CD4-positive, CD25-positive, alpha-beta regulatory T cell (primary cell): ENCODE data around the gene EMX2. TPM values are rescaled to one million over a fixed set of nuclear protein-coding genes. Genes with fewer than 3 reads are reported as not detected.
A peak's percentile ranks its signal among the peaks of the same experiment; 100 is the strongest.

Experiments used
- ATAC-seq, 2 donors: fragments of 150-1000 bp; cut with Tn5 transposase; one replicate each; pipeline ENCODE4 v1.10.0; 2021; ENCODE audit warnings: low read depth in 2 of 2, moderate number of reproducible peaks in 2 of 2, moderate library complexity in 1 of 2
- DNase-seq, 3 donors: peaks; one replicate each; pipeline versions ENCODE4 v3.0.0 to v3.0.0-alpha.2; 2012 to 2022; ENCODE audit warnings: mixed read lengths in 1 of 3
- H3K27ac ChIP-seq: one replicate; pipeline ENCODE4 v1.7.0; 2013; ENCODE audit warnings: mild to moderate bottlenecking, low read length; ENCODE audit not compliant: insufficient read depth, poor library complexity, severe bottlenecking
- H3K27me3 ChIP-seq: one replicate; pipeline ENCODE4 v1.7.0; 2013; ENCODE audit warnings: low read length; ENCODE audit not compliant: control insufficient read depth, insufficient read depth
- H3K36me3 ChIP-seq: one replicate; pipeline ENCODE4 v1.7.0; 2013; ENCODE audit warnings: mild to moderate bottlenecking, low read length, moderate library complexity; ENCODE audit not compliant: control insufficient read depth, insufficient read depth
- H3K4me1 ChIP-seq: 2 replicates; pipeline ENCODE4 v1.7.0; 2013; ENCODE audit warnings: mild to moderate bottlenecking, low read length; ENCODE audit not compliant: insufficient read depth, control insufficient read depth, poor library complexity, severe bottlenecking
- H3K4me3 ChIP-seq: one replicate; pipeline ENCODE4 v1.7.0; 2013; ENCODE audit warnings: low read depth, mild to moderate bottlenecking, low read length, moderate library complexity
- H3K9me3 ChIP-seq, 2 experiments: 1 replicate in 1 of 2; 2 replicates in 1 of 2; pipeline ENCODE4 v1.7.0; 2013; ENCODE audit warnings: low read length in 2 of 2, mild to moderate bottlenecking in 1 of 2, moderate library complexity in 1 of 2; ENCODE audit not compliant: control insufficient read depth in 2 of 2
- H3K27ac Mint-ChIP-seq, 3 donors: one replicate each; pipeline ENCODE4 v1.8.0; 2020 to 2022; ENCODE audit warnings: mild to moderate bottlenecking in 3 of 3, mixed read lengths in 3 of 3, moderate library complexity in 2 of 3
- H3K27me3 Mint-ChIP-seq: one replicate; pipeline ENCODE4 v1.8.0; 2022; ENCODE audit warnings: mild to moderate bottlenecking, mixed read lengths
- H3K36me3 Mint-ChIP-seq: one replicate; pipeline ENCODE4 v1.8.0; 2020; ENCODE audit warnings: mixed read lengths
- H3K4me1 Mint-ChIP-seq, 4 donors: one replicate each; pipeline ENCODE4 v1.8.0; 2020 to 2022; ENCODE audit warnings: mixed read lengths in 4 of 4, mild to moderate bottlenecking in 1 of 4
- H3K4me3 Mint-ChIP-seq, 4 donors: one replicate each; pipeline ENCODE4 v1.8.0; 2020 to 2022; ENCODE audit warnings: mild to moderate bottlenecking in 4 of 4, mixed read lengths in 4 of 4, moderate library complexity in 3 of 4
- H3K9me3 Mint-ChIP-seq, 7 donors: one replicate each; pipeline ENCODE4 v1.8.0; 2020 to 2022; ENCODE audit warnings: mixed read lengths in 7 of 7, mild to moderate bottlenecking in 3 of 7, moderate library complexity in 2 of 7
- polyA plus RNA-seq, 4 donors: library from polyadenylated mRNA; unstranded; fragments of 300-500 nt; fragmentation: Illumina TruSeq; gene quantifications; one replicate each; pipeline ENCODE4 v1.2.3, GENCODE V29; 2021
- total RNA-seq: library from RNA; stranded (reverse); gene quantifications from one replicate; pipeline ENCODE4 v1.2.3, GENCODE V29; 2022

EMX2 gene
- total and polyA plus RNA-seq, 5 donors from 2014 or later = not detected

DNA sequence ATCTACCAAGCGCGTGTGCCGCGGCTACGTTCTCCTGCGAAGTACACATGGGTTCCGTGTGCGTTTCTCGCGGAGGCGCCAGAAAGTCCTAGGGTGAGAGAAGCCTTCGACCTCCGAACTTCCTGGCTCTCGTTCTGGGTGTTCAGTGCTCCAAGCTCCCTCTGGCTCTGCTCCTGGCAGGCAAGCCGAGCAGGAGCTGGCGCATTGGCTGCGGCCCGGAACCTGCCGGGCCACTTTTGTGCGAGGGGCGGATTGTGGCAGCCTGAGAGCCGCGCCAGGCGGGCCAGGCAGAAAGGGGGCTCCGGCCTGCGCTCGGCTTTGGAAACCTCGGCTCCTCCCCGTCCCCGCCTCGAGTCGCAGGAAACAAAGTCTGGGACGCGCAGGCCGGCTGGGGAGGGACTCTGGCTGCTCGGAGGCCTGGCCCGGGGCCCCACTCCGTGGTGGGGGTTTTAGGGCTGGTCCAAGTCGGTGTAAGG is 9.6 kb downstream of the EMX2 start:
- Histone ChIP-seq H3K9me3 (no peaks in the 10 kb centered on the region), H3K27me3 (peaks cover 34% of the 10 kb centered on the region), H3K27ac (no peak overlapping the region), H3K4me1 (no peaks in the 10 kb centered on the region), H3K4me3 (no peak overlapping the region), H3K36me3 (no peaks in the 10 kb centered on the region)
- DNase-seq = no peak
- H3K4me3 Mint-ChIP-seq = no peak overlapping the region
- peaks cover 4% of the 10 kb centered on the region for H3K36me3 Mint-ChIP-seq
- peaks cover 0 to 4% (median 0%) of the 10 kb centered on the region in 7 donors for H3K9me3 Mint-ChIP-seq
- H3K4me1 Mint-ChIP-seq = peaks cover 0 to 15% (median 10%) of the 10 kb centered on the region in 4 donors
- H3K27ac Mint-ChIP-seq = peak overlapping the region in 1 of 3 donors; percentile 50
- H3K27me3 Mint-ChIP-seq = peaks cover 88% of the 10 kb centered on the region
- ATAC-seq = no peak

DNA sequence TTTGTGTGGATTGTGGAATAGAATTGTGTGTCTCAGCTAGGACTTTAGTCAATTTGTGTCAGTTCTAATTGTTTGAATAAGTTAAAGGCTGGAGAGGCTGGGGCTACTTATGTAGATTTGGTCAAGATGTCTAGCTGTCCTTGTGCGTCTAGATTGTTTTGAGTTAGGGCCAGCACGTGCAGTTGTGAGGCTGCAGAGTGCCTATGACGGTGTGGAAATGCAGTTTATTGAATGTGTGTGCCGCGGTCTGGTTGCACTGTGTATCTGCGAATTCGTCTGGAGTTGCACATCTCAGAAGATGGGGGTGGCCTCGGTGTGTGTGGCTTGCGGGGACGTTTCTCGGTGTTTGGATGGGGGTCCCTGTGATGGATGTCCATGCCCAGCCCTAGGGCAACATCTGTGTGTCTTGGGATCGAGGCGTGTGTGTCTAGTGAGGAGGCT is 10.2 kb downstream of the EMX2 start:
- Mint-ChIP-seq H3K9me3 (peaks cover 0 to 4% (median 0%) of the 10 kb centered on the region in 7 donors), H3K27me3 (peaks cover 85% of the 10 kb centered on the region)

DNA sequence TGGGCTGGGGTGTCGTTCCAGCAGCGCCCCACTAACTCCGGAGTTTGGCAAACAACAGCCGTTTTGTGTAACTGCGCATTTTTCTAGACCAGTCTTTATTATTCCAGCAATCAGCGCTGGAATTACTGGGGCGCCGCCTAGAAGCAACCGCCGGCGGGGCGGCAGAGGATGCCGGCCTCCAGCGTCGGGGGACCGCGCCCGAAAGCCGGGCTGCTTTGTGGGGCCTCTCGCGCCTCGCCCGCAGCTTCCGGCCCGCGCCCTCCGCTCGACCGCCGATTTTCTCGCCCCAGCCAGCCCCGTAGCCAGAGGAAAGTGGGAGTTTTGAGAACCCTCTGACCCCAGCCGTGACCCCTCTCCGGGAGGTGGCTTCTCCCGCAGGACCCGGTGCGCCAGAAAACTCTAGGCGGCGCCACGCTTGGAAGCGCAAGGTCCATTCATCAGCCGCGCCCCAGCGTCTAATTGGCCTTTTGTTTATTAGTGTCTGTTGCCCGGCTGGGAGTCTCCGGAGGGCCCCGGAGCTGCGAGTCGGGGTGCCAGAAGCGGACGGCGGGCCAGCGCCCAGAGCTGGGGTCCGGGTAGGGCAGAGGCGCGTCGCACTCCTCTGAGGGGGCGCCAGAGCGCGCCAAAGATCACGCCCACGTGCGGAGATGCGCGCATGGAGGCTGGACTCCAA is 10.7 kb downstream of the EMX2 start:
- Histone ChIP-seq H3K9me3 (no peaks in the 10 kb centered on the region), H3K4me3 (no peak overlapping the region), H3K4me1 (no peaks in the 10 kb centered on the region), H3K27me3 (peaks cover 31% of the 10 kb centered on the region), H3K27ac (no peak overlapping the region), H3K36me3 (no peaks in the 10 kb centered on the region)
- H3K4me3 Mint-ChIP-seq = no peak overlapping the region
- peaks cover 0 to 2% (median 0%) of the 10 kb centered on the region in 7 donors for H3K9me3 Mint-ChIP-seq
- DNase-seq = no peak
- H3K27ac Mint-ChIP-seq = no peak overlapping the region
- peaks cover 0 to 10% (median 3%) of the 10 kb centered on the region in 4 donors for H3K4me1 Mint-ChIP-seq
- peaks cover 4% of the 10 kb centered on the region for H3K36me3 Mint-ChIP-seq
- no peak for ATAC-seq
- H3K27me3 Mint-ChIP-seq = peaks cover 83% of the 10 kb centered on the region

More for the DNA sequence above, 10.2 kb downstream of the EMX2 start:
- Mint-ChIP-seq H3K36me3 (peaks cover 4% of the 10 kb centered on the region), H3K4me1 (peaks cover 0 to 11% (median 7%) of the 10 kb centered on the region in 4 donors), H3K4me3 (no peak overlapping the region), H3K27ac (peak overlapping the region in 1 of 3 donors; percentile 50)
- ATAC-seq = no peak
- Histone ChIP-seq H3K27ac (no peak overlapping the region), H3K9me3 (no peaks in the 10 kb centered on the region), H3K4me3 (no peak overlapping the region), H3K4me1 (no peaks in the 10 kb centered on the region), H3K27me3 (peaks cover 34% of the 10 kb centered on the region), H3K36me3 (no peaks in the 10 kb centered on the region)
- DNase-seq = no peak

DNA sequence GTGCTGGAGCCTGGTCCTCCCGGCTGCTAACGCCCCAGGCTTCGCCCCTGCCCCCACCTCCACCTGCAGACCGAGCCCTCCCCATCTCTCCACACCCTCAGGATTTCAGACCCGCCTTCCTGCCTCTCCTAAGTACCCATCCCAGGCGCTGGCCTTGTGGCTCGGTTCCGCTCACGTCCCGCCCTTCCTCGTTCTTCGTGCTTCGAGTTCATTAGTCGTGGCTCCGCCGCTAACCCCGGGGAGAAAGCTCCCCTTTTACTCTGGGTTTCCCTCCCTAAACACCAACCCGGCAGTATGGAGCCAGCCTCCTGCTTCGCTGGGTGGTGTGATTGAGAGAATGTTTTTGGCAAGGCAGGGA is 11.2 kb downstream of the EMX2 start:
- H3K27me3 ChIP-seq = peaks cover 28% of the 10 kb centered on the region
- ATAC-seq (no peak), DNase-seq (no peak)
- H3K27ac ChIP-seq = no peak overlapping the region
- H3K36me3 ChIP-seq = no peaks in the 10 kb centered on the region
- H3K4me3 Mint-ChIP-seq = no peak overlapping the region
- peaks cover 4% of the 10 kb centered on the region for H3K36me3 Mint-ChIP-seq
- no peaks in the 10 kb centered on the region for H3K9me3 ChIP-seq
- H3K27ac Mint-ChIP-seq = no peak overlapping the region
- peaks cover 82% of the 10 kb centered on the region for H3K27me3 Mint-ChIP-seq
- H3K9me3 Mint-ChIP-seq = peaks cover 0 to 2% (median 0%) of the 10 kb centered on the region in 7 donors
- peaks cover 0 to 10% (median 3%) of the 10 kb centered on the region in 4 donors for H3K4me1 Mint-ChIP-seq
- no peak overlapping the region for H3K4me3 ChIP-seq
- H3K4me1 ChIP-seq = no peaks in the 10 kb centered on the region

DNA sequence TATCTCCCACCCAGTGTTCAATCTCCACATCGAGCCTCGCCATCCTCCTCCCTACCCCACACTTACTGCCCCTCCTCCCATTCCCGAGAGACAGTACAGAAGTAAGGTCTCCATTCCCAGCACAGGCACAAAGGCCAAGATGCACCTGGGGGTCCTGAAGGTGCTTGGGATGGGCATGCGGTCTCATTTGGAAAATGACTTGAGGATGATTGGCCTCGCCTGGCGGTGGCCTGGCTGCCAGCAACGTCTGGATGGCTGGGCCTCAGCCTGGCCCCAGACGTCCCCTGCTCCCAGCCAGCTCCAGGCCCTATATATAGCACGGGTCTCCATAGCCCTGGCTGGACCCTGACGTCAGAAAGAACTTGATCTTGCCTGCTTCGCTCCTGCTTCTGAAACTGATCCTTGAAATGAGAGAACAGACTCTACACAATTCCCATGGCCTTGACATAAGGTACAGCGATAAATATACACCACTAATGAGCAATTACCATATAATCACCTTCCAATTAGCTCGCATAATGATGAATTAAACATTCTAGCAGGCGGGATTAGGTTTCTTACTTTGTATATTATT is 11.8 kb downstream of the EMX2 start:
- Mint-ChIP-seq H3K9me3 (peaks cover 0 to 2% (median 0%) of the 10 kb centered on the region in 7 donors), H3K27me3 (peaks cover 76% of the 10 kb centered on the region), H3K4me1 (peaks cover 0 to 10% (median 3%) of the 10 kb centered on the region in 4 donors), H3K27ac (no peak overlapping the region), H3K36me3 (peaks cover 4% of the 10 kb centered on the region), H3K4me3 (no peak overlapping the region)
- Histone ChIP-seq H3K9me3 (no peaks in the 10 kb centered on the region), H3K27me3 (peaks cover 25% of the 10 kb centered on the region), H3K4me1 (no peaks in the 10 kb centered on the region), H3K36me3 (no peaks in the 10 kb centered on the region), H3K4me3 (no peak overlapping the region), H3K27ac (no peak overlapping the region)
- no peak for DNase-seq
- no peak for ATAC-seq

DNA sequence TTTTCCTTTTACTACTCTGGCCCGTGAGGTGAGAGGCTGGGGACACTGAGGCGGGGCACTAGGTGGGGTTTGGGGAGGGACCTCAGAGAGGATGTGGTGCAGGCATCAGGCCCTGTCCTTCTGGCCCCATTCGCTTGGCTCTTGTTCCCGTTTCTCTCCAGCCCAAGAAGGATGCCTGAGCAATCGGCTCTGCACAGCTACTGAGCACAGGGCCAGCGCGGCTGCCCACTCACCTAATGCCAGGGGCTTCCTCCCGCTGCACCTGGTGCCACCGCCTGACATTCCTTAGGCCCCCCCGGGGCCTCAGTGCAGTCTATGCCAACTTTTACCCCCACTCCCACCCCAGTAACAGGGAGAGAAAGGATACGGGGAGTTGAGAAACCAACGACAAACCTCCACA is 12.5 kb downstream of the EMX2 start:
- H3K27ac ChIP-seq = no peak overlapping the region
- H3K27me3 ChIP-seq = peaks cover 18% of the 10 kb centered on the region
- peaks cover 0 to 2% (median 0%) of the 10 kb centered on the region in 7 donors for H3K9me3 Mint-ChIP-seq
- no peak overlapping the region for H3K4me3 Mint-ChIP-seq
- no peaks in the 10 kb centered on the region for H3K9me3 ChIP-seq
- no peak overlapping the region for H3K4me3 ChIP-seq
- peaks cover 4% of the 10 kb centered on the region for H3K36me3 Mint-ChIP-seq
- DNase-seq (no peak), ATAC-seq (no peak)
- H3K4me1 Mint-ChIP-seq = peaks cover 0 to 10% (median 3%) of the 10 kb centered on the region in 4 donors
- H3K4me1 ChIP-seq = no peaks in the 10 kb centered on the region
- H3K27ac Mint-ChIP-seq = no peak overlapping the region
- no peaks in the 10 kb centered on the region for H3K36me3 ChIP-seq
- H3K27me3 Mint-ChIP-seq = peaks cover 69% of the 10 kb centered on the region

DNA sequence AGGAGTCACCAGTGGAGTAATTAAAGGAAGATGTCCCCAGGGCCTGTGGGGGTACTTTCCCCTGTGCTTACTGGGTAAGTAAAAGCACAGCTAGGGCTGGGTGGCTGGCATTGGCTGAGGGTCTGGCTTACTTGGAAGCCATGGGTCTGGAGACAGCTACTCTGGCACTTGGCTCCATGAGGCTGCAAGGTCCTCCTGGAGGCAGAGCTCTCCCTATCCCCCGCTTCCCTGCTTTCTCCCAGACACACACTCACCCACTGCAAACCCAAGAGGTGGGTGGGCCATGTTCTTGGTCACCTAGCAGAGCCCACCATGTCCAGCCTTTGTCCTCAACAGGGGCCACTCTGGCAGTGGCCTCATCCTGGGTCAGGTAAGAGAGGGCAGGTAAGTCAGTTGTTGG is 13.3 kb downstream of the EMX2 start:
- no peaks in the 10 kb centered on the region for H3K4me1 ChIP-seq
- H3K27me3 ChIP-seq = peaks cover 12% of the 10 kb centered on the region
- Mint-ChIP-seq H3K9me3 (peaks cover 0 to 2% (median 0%) of the 10 kb centered on the region in 7 donors), H3K27ac (peak overlapping the region in 1 of 3 donors; percentile 56), H3K27me3 (peaks cover 61% of the 10 kb centered on the region), H3K36me3 (peaks cover 4% of the 10 kb centered on the region), H3K4me1 (peaks cover 0 to 10% (median 3%) of the 10 kb centered on the region in 4 donors), H3K4me3 (no peak overlapping the region)
- H3K9me3 ChIP-seq = no peaks in the 10 kb centered on the region
- no peaks in the 10 kb centered on the region for H3K36me3 ChIP-seq
- no peak for DNase-seq
- H3K4me3 ChIP-seq = no peak overlapping the region
- no peak for ATAC-seq
- no peak overlapping the region for H3K27ac ChIP-seq
